ENCODE measurements around the gene MORC2. TPM values are rescaled to one million over a fixed set of nuclear protein-coding genes. Genes with fewer than 3 reads are reported as not detected.

MORC2 gene
- total RNA-seq, 2 experiments from 2014 or later, result 22.9 to 35.6 TPM

DNA sequence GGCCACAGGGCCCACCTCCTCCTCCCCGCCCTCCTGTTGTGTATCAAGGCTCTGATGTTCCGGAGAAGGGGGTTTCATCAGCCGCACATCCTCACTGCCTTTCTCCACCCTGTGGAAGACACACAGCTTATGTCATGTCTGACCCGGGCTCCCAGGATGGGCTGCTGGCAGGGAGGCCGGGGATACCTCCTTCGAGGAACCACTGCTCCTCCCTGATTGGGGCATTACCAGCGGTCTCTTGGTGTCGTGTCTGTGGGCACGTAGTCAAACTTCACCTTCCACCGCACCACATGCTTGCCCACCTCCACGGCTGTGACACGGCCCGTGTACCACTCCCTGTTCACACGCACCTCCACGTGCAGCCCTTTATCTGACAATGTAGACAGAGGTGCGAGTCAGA lies 35.9 kb downstream of the MORC2 start:
- H3K9me3 ChIP-seq (ENCODE audit: low read length), result no peaks in the 10 kb centered on the region
- no peak overlapping the region for H3K4me3 ChIP-seq (ENCODE audit: low read depth, low read length, poor library complexity, severe bottlenecking)
- no peak for TF ChIP-seq EZH2phosphoT487 (IDR thresholded peaks at IDR 0.05; ENCODE audit: borderline replicate concordance, low read depth, low read length)
- TF ChIP-seq, protein P1, sequence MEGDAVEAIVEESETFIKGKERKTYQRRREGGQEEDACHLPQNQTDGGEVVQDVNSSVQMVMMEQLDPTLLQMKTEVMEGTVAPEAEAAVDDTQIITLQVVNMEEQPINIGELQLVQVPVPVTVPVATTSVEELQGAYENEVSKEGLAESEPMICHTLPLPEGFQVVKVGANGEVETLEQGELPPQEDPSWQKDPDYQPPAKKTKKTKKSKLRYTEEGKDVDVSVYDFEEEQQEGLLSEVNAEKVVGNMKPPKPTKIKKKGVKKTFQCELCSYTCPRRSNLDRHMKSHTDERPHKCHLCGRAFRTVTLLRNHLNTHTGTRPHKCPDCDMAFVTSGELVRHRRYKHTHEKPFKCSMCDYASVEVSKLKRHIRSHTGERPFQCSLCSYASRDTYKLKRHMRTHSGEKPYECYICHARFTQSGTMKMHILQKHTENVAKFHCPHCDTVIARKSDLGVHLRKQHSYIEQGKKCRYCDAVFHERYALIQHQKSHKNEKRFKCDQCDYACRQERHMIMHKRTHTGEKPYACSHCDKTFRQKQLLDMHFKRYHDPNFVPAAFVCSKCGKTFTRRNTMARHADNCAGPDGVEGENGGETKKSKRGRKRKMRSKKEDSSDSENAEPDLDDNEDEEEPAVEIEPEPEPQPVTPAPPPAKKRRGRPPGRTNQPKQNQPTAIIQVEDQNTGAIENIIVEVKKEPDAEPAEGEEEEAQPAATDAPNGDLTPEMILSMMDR (conservative IDR thresholded peaks at IDR 0.05; ENCODE audit: low read length), result no peak
- no peak overlapping the region for H3K4me2 ChIP-seq (ENCODE audit: low read length)
- no peaks in the 10 kb centered on the region for H3K9me2 ChIP-seq (ENCODE audit: insufficient read depth, low read length)
- no peak overlapping the region for H3K27ac ChIP-seq (ENCODE audit: low read depth, low read length, poor library complexity, severe bottlenecking)
- H4K20me1 ChIP-seq (ENCODE audit: insufficient read depth, low read length), result no peaks in the 10 kb centered on the region
- no peak overlapping the region for H2AFZ ChIP-seq (ENCODE audit: low read length)
- DNase-seq (ENCODE audit: low spot score), result no peak
- H3K4me1 ChIP-seq (ENCODE audit: insufficient read depth, low read length, poor library complexity, severe bottlenecking), result no peaks in the 10 kb centered on the region
- no TSS peak for BruUV-seq (replicated peaks)
- POLR2A ChIA-PET, result no interaction called here
- no peaks in the 10 kb centered on the region for H3K79me2 ChIP-seq (ENCODE audit: insufficient read depth, low read depth, low read length)
- CTCF ChIA-PET (ENCODE audit: unreplicated experiment), result no interaction called here
- peaks cover 94% of the 10 kb centered on the region for H3K36me3 ChIP-seq (ENCODE audit: insufficient read depth, low read length)
- intact Hi-C loops (cut with micrococcal nuclease; ENCODE audit: unreplicated experiment), result no loop called here

DNA sequence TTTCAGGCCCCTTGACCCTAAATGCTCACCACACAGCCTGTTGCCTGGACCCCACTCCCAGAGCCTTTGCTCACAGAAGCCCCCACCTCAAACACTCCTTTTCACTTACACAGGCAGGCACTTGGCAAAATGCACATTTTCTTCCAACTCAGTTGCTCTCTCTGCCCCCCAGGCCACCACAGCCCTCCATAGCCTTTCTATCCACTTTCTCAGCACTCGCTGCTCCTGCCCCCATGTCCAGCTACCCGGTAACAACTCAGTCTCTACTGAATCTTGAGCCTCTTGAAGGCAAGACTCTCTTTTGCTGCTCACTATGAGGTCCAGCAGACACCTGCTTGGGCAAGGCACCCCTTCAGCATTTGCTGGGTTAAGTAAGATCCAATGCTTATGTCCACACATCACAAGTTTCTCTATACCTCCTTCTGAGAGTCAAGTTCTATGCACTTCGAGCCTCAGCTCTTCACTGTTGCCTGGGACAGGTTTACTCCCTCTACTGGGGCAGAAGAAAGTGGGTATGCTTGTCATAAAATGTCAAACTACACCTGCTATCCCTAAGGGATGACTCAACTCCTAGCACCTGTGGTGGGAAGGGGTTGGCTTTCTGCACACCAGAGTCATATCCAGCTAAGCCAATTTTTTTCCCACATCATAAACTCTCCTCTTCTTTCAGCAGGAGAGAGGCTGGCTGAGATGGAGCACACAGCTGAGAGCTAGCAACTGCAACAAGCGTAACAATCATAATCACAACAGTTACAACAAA lies 36.9 kb downstream of the MORC2 start:
- ChIA-PET POLR2A (interaction anchor here (0.5 kb wide), 1 partner anchor 273 kb away, joined by 7 read pairs; no protein-coding TSS in a partner anchor), CTCF (ENCODE audit: unreplicated experiment) (no interaction called here)
- H3K4me1 ChIP-seq (ENCODE audit: insufficient read depth, low read length, poor library complexity, severe bottlenecking), result no peaks in the 10 kb centered on the region
- H3K36me3 ChIP-seq (ENCODE audit: insufficient read depth, low read length), result peaks cover 93% of the 10 kb centered on the region
- no peak overlapping the region for H3K27ac ChIP-seq (ENCODE audit: low read depth, low read length, poor library complexity, severe bottlenecking)
- intact Hi-C loops (cut with micrococcal nuclease; ENCODE audit: unreplicated experiment), result no loop called here
- TF ChIP-seq, protein P1 (conservative IDR thresholded peaks at IDR 0.05; ENCODE audit: low read length), result no peak
- TF ChIP-seq EZH2phosphoT487 (IDR thresholded peaks at IDR 0.05; ENCODE audit: borderline replicate concordance, low read depth, low read length), result no peak
- no peak overlapping the region for H2AFZ ChIP-seq (ENCODE audit: low read length)
- no TSS peak for BruUV-seq (replicated peaks)
- no peaks in the 10 kb centered on the region for H4K20me1 ChIP-seq (ENCODE audit: insufficient read depth, low read length)
- no peak overlapping the region for H3K4me2 ChIP-seq (ENCODE audit: low read length)
- no peak for DNase-seq (ENCODE audit: low spot score)
- H3K4me3 ChIP-seq (ENCODE audit: low read depth, low read length, poor library complexity, severe bottlenecking), result no peak overlapping the region
- H3K79me2 ChIP-seq (ENCODE audit: insufficient read depth, low read depth, low read length), result no peaks in the 10 kb centered on the region
- H3K9me3 ChIP-seq (ENCODE audit: low read length), result no peaks in the 10 kb centered on the region
- no peaks in the 10 kb centered on the region for H3K9me2 ChIP-seq (ENCODE audit: insufficient read depth, low read length)

DNA sequence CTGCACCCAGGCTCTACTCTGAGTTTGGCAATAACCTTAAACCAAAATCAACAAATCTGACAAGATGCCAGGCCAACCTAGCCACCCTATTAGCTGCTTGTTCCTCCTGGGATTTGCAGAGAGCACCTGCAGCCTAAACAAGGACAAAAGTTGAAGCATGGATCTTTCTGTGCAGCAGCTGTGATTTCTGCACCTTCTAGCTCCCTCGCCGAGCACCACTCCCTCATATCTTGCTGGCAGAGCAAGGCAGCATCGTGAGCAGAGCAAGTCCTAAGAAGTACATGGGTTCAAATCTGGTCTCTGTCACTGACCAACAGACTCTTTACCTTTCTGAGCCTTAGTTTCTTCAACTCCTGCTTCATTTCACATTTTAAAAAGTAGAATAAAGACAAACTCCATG lies 38.3 kb downstream of the MORC2 start:
- Histone ChIP-seq H3K4me2 (ENCODE audit: low read length) (no peak overlapping the region), H3K79me2 (ENCODE audit: insufficient read depth, low read depth, low read length) (no peaks in the 10 kb centered on the region), H3K36me3 (ENCODE audit: insufficient read depth, low read length) (peaks cover 91% of the 10 kb centered on the region), H3K27ac (ENCODE audit: low read depth, low read length, poor library complexity, severe bottlenecking) (no peak overlapping the region), H3K9me2 (ENCODE audit: insufficient read depth, low read length) (no peaks in the 10 kb centered on the region), H2AFZ (ENCODE audit: low read length) (no peak overlapping the region), H3K9me3 (ENCODE audit: low read length) (no peaks in the 10 kb centered on the region), H3K4me1 (ENCODE audit: insufficient read depth, low read length, poor library complexity, severe bottlenecking) (no peaks in the 10 kb centered on the region), H3K4me3 (ENCODE audit: low read depth, low read length, poor library complexity, severe bottlenecking) (no peak overlapping the region), H4K20me1 (ENCODE audit: insufficient read depth, low read length) (no peaks in the 10 kb centered on the region)
- CTCF ChIA-PET (ENCODE audit: unreplicated experiment), result no interaction called here
- no peak for DNase-seq (ENCODE audit: low spot score)
- POLR2A ChIA-PET, result no interaction called here
- no peak for TF ChIP-seq EZH2phosphoT487 (IDR thresholded peaks at IDR 0.05; ENCODE audit: borderline replicate concordance, low read depth, low read length)
- TF ChIP-seq, protein P1 (conservative IDR thresholded peaks at IDR 0.05; ENCODE audit: low read length), result no peak
- intact Hi-C loops (cut with micrococcal nuclease; ENCODE audit: unreplicated experiment), result no loop called here
- BruUV-seq (replicated peaks), result no TSS peak
